Fibroblast of skin of scalp (primary cell): Measurements from ENCODE around the gene CRTAC1.
"Not testable (repeated sequence)": the region's sequence is repeated elsewhere in the genome, so short reads cannot be mapped to it uniquely, and the experiment has no call there.

ENCODE experiments used
- DNase-seq: peaks from one replicate; pipeline ENCODE4 v3.0.0-alpha.2; 2013

Gene CRTAC1

DNA sequence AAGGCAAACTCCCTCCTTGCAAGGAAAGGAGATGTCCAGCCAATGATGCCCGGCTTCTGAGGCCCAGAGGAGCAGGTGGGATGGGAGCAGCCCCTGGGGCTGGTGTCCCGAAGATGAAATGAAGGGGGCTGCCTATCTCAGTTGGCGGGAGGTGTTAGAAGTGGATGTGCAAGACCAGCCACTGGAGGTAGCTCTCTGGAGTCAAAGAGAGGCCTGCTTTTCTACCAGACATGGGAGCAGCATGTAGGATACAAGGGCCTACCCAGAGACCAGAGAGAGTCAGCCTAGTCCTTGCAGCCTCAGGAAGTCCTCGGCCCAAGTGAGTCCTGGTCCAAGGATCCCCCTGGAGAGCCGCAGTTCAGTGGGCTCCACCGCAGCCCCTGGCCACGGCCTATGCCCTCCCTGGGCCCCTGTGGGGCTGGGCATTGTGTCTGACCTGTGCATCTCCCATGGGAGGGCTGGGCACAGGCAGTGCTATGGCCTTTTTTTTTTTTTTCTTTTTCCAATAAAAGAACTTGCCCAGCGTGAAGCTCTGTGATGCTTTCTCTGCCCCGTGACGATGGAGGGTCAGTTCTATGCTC lies 163.1 kb downstream of the CRTAC1 start:
- DNase-seq, result no peak

DNA sequence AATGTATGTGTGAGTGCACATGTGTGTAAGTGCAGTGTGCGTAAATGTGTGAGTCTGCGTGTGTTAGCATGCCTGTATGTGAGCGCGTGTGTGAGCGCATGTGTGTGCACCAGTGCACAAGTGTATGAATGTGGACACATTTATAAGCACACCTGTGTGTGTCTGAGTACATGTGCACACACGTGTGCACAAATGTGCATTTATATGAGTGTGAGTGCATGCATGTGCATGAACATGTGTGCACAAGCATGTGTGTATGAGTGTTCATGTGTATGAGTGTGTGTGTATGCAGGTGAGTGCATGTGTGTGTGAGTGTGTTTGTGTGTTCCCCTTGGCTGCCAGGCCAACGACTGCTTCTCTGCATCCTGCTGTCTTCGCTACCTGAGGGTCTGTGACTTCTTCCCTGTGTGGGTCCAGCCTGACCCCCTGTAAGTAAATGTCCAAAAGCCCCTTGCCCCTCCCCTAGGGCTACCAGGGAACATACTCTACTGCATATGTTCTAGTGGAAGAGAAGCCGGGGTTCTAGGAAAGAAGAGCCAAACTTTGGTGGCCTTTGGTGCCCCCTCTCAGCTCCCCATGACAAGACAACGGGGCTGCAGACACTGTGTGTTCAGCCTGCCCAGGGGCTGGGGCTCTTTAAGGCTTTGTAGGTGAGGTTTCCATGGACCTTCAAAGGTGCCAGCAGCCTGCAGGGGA lies 163.7 kb downstream of the CRTAC1 start:
- no peak for DNase-seq

GRCh38 chr10:97865488-97865887 lies 164.9 kb downstream of the CRTAC1 start:
- DNase-seq, result no peak

DNA sequence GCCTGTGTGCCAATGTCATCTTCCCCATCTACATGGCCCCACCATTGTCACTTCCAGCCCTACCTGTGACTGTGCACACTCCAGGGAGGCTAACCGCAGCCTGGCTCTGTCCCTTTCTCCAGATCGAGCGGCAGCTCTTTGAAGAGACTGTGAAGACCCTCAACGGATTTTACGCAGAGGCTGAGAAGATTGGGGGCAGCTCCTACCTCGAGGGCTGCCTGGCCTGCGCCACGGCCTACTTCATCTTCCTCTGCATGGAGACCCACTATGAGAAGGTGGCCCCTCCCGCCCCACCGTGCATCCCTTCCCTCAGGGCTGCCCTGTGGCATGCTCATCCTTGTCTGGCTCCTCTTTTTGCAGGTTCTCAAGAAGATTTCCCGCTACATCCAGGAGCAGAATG lies 166.6 kb downstream of the CRTAC1 start:
- no peak for DNase-seq

GRCh38 chr10:97861924-97862323 lies 168.5 kb downstream of the CRTAC1 start:
- no peak for DNase-seq

DNA sequence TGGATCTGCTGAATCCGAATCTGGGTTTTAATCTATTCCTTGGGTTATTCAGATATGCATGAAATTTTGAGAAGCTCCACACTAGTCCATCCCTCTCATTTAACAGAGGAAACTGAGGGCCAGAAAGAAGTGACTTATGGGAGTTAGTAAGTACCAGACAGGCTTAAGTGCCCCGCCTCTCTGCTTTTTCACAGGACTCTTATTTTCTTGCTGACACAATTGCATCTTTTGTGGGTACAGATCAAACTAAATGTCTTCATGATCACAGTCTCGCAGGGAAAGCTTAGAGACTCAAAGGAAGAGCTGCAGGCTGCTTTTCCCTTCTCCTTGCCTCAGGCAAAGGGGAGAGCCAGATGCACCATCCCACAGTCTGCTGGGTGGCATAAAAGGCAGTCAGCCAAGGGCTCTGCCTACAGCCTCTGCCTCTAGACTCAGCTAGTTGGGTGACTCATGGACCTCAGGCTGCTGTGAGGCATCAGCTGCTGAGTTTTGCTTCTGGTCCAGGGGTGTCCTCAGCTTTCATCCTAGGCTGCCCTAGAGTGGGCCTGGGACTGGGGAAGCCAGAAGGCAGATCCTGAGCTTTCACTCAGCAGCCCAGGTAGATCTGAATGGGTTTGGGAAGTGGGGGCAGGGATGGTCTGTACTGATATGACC lies 169.2 kb downstream of the CRTAC1 start:
- DNase-seq, result peak; percentile 64

DNA sequence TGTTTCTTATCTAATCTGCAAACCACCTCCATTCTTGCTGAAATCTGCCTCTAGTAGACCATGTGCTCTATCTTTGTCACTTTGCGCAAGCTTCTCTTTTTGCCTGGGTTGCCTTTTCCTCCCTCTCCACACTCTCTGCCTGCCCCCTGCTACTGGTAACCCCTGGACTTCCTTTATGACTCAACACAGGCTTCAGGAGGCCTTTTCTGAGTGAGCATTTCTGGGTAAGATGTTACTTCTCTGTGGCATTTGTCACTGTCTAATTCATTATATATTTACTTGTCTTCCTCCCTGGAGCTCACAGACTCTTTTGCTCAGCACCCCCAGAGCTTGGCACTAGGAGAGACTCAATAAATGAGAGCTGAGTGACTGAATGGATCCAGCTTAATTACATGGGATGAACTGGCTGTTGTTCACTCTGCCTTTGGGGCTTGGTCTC lies 172.4 kb downstream of the CRTAC1 start:
- no peak for DNase-seq

DNA sequence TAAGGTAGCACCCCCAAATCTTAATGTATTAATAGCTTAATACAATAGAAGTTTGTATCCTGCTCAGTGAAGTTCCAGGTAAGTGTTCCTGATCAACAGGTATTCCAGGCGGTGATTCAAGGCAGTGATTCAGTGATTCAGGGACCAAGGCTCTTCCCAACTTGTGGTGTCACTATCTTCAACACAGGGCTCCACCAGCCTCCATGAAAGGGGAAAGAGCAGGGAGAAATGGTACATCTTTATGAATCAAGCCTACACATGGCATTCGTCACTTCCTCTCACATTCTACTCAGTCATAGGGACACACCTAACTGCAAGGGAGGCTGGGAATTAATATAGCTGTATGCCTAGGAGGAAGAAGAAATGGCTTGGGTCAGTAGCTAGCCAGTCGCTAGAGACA lies 175.7 kb downstream of the CRTAC1 start:
- DNase-seq, result no peak

DNA sequence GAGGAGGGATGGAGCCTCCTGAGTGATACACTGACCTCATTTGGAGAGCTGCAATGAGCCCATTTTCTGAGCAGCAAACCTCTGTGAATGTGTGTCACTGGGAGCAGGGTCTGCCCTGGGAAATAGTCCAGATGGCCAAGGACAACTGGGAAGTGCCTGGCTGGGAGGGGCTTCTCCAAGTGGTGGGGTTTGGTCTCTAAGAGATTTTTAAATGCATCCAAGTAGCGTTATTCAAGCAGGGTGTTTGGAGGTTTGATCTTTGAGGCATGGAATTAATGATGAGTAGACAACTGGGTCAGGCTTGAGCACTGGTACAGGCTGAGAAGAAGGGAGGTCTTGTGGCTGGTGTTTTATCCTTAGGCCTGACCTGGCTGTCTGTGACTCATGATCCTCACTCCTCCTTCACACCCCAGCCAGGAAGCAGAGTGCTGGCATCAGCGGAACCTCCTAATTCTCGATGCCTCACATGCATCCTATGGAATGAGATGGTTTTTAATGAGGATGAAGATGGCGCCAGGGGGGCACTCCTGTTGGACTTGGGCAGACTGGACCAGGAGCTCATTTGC lies 177.5 kb downstream of the CRTAC1 start:
- no peak for DNase-seq

DNA sequence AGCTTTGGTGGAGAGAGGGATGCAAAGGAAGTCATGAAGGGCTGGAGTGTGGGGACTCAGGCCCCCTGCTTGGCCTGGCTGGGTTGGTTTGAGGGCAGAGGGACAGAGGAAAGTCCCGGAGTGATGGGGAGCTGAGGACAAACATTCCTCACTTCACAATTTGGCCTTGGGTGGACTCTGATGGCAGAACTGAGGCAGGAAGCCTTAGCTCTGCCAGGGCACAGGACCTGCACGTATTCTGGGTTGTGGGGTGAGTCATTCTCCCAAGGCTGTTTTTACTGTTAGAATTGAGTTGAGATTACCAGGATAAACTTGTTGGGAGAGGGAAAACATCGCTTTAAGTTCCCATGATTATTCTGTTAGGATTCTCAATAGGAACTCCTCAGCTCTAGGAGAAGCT lies 178.1 kb downstream of the CRTAC1 start:
- no peak for DNase-seq

DNA sequence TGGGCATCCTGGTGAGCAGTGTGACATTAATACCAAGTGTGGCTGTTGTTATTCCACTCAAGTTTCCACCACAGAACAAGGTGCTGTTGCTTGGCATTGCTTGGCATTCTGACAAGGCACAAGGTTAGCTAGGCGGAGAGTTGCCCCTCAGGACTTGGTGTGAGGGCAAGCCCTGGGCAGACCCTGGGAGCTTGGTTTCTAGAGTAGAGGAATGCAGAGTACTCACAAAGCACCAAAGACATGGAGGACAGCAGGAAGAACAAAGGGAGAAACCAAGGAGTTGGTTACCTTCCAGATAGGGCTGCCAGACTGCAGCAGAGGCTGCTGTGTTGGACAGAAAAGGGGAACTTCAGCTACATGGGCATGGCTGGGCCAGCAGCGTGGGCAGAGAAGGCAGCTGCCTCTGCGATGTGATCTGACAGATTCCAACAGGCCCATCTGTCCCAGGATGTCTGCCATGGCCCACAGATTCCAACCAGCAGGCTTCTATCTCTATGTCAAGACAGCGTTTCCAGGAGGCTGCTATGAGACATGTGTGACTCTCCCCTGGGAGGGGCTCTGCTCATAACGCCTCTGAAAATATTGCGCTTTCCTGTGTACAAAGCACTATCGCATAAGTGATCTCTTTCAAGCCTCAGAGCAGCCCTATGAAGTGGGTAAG lies 178.9 kb downstream of the CRTAC1 start:
- no peak for DNase-seq

GRCh38 chr10:97850446-97850845 lies 180.0 kb downstream of the CRTAC1 start:
- DNase-seq, result no peak

- peak; percentile 27 for DNase-seq
Observed at GRCh38 chr10:97849687-97850402, 180.6 kb downstream of the CRTAC1 start, which contains the start of gene GOLGA7B. Gene GOLGA7B (plus strand): TSS chr10:97849843. CDS start chr10:97850304, 461 bp downstream.

- no peak for DNase-seq
Observed at GRCh38 chr10:97849103-97849686, 181.2 kb downstream of the CRTAC1 start.

- DNase-seq, result no peak
Observed at GRCh38 chr10:97844678-97845077, 185.7 kb downstream of the CRTAC1 start.

GRCh38 chr10:97843972-97844371 lies 186.4 kb downstream of the CRTAC1 start:
- not testable (repeated sequence) for DNase-seq

DNA sequence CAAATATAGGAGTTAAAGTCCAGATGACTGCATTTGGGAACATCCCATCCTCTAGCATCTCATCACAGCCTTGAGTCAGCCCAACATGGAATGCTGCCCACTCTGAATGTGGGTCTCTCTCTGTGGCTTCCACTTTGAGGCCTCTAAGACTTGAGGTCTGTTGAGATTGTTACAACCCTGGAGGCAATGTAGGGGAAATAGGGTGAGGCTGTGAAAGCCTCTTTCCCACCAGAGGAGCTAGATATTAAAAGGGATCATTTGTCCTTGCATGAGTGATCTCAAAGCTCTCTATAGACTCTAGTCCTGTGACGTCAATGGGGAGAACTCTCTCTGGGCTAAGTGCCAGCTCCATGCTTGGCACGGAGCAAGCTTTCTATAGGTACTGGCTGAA lies 187.1 kb downstream of the CRTAC1 start:
- DNase-seq, result peak; percentile 9

DNA sequence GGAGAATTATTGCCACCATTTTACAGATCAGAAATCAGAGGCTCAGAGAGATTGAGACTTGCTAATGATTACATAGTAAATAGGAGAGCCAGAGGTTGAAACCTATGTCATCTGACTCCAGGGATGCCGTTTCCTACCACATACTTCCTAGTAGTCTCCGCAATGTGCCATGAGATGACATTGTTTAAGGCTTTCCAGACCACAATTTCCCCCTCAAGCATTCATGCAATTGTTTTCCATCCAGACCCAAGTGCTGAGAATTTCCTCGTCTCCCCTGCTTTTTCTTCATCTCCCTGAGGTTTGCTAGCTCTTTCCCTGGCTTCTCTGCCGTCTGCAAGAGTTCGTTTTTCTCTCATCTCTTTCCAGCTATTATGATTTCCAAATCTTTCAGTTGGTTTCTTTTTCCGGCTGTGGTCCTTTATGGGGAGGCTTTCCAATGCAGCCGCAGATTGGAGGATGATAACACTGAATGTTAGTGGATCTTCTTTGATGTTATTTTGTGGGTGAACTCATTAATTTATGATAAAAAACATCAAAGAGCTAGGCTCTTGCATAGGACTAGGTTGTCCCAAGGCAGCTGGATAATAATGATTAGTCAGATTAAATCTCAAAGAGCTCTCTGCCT lies 187.7 kb downstream of the CRTAC1 start:
- peak; percentile 9 for DNase-seq

- not testable (repeated sequence) for DNase-seq
Observed at GRCh38 chr10:97842114-97842513, 188.3 kb downstream of the CRTAC1 start.

DNA sequence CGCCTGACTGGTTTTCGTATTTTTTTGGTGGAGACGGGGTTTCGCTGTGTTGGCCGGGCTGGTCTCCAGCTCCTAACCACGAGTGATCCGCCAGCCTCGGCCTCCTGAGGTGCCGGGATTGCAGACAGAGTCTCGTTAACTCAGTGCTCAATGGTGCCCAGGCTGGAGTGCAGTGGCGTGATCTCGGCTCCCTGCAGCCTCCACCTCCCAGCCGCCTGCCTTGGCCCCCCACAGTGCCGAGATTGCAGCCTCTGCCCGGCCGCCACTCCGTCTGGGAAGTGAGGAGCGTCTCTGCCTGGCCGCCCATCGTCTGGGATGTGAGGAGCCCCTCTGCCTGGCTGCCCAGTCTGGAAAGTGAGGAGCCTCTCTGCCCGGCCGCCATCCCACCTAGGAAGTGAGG lies 189.3 kb downstream of the CRTAC1 start:
- DNase-seq, result not testable (repeated sequence)

GRCh38 chr10:97838091-97838490 lies 192.3 kb downstream of the CRTAC1 start:
- DNase-seq, result no peak
